ENCODE results near the gene ATE1. TPM values are rescaled to one million over a fixed set of nuclear protein-coding genes. Genes with fewer than 3 reads are reported as not detected.
"Not testable (repeated sequence)": the region's sequence is repeated elsewhere in the genome, so short reads cannot be mapped to it uniquely, and the experiment has no call there.

The ATE1 gene
- total RNA-seq, 1 donor from 2014 or later = 22.6 TPM

GRCh38 chr10:121765204-121765603 is 162.6 kb downstream of the ATE1 start:
- Histone ChIP-seq H3K4me2 (ENCODE audit: low read length) (no peak overlapping the region), H3K79me2 (ENCODE audit: insufficient read depth, low read length) (no peaks in the 10 kb centered on the region), H3K27me3 (ENCODE audit: insufficient read depth, low read length) (no peaks in the 10 kb centered on the region), H3K27ac (ENCODE audit: low read depth, low read length) (no peak overlapping the region), H4K20me1 (ENCODE audit: insufficient read depth, low read length) (no peaks in the 10 kb centered on the region), H2AFZ (ENCODE audit: low read depth, low read length) (no peak overlapping the region), H3K4me1 (ENCODE audit: insufficient read depth, low read length) (no peaks in the 10 kb centered on the region), H3K4me3 (ENCODE audit: insufficient read depth, low read depth, low read length) (no peak overlapping the region), H3K9me3 (ENCODE audit: insufficient read depth, low read depth, low read length) (no peaks in the 10 kb centered on the region), H3K9ac (ENCODE audit: low read length) (no peak overlapping the region), H3K36me3 (ENCODE audit: insufficient read depth, low read length) (no peaks in the 10 kb centered on the region)
- FAIRE-seq (no peak), DNase-seq (ENCODE audit: low read depth) (no peak)
- H3K36me3 Mint-ChIP-seq (ENCODE audit: low read depth, unreplicated experiment) = peaks cover 21% of the 10 kb centered on the region
- H3K4me1 Mint-ChIP-seq (ENCODE audit: low read depth, unreplicated experiment) = peaks cover 8% of the 10 kb centered on the region
- peaks cover 10% of the 10 kb centered on the region for H3K9me3 Mint-ChIP-seq (ENCODE audit: unreplicated experiment)
- no peaks in the 10 kb centered on the region for H3K27me3 Mint-ChIP-seq (ENCODE audit: low read depth, unreplicated experiment)
- no peak overlapping the region for H3K27ac Mint-ChIP-seq (ENCODE audit: unreplicated experiment)
- H3K4me3 Mint-ChIP-seq (ENCODE audit: unreplicated experiment) = no peak overlapping the region
- TF ChIP-seq CTCF (IDR thresholded peaks at IDR 0.05; ENCODE audit: insufficient read depth, low read depth, low read length) (no peak), EZH2 (IDR thresholded peaks at IDR 0.05; ENCODE audit: insufficient read depth, low read length) (no peak)

GRCh38 chr10:121764233-121764942 is 163.4 kb downstream of the ATE1 start:
- Histone ChIP-seq H3K4me1 (ENCODE audit: insufficient read depth, low read length) (no peaks in the 10 kb centered on the region), H3K4me3 (ENCODE audit: insufficient read depth, low read depth, low read length) (no peak overlapping the region), H3K9ac (ENCODE audit: low read length) (no peak overlapping the region), H3K27ac (ENCODE audit: low read depth, low read length) (no peak overlapping the region), H3K9me3 (ENCODE audit: insufficient read depth, low read depth, low read length) (peaks cover 6% of the 10 kb centered on the region), H3K79me2 (ENCODE audit: insufficient read depth, low read length) (no peaks in the 10 kb centered on the region), H4K20me1 (ENCODE audit: insufficient read depth, low read length) (no peaks in the 10 kb centered on the region), H3K4me2 (ENCODE audit: low read length) (no peak overlapping the region), H3K36me3 (ENCODE audit: insufficient read depth, low read length) (no peaks in the 10 kb centered on the region), H2AFZ (ENCODE audit: low read depth, low read length) (no peak overlapping the region), H3K27me3 (ENCODE audit: insufficient read depth, low read length) (no peaks in the 10 kb centered on the region)
- peaks cover 14% of the 10 kb centered on the region for H3K9me3 Mint-ChIP-seq (ENCODE audit: unreplicated experiment)
- H3K4me1 Mint-ChIP-seq (ENCODE audit: low read depth, unreplicated experiment) = peaks cover 8% of the 10 kb centered on the region
- TF ChIP-seq EZH2 (IDR thresholded peaks at IDR 0.05; ENCODE audit: insufficient read depth, low read length) (no peak), CTCF (IDR thresholded peaks at IDR 0.05; ENCODE audit: insufficient read depth, low read depth, low read length) (no peak)
- H3K4me3 Mint-ChIP-seq (ENCODE audit: unreplicated experiment) = no peak overlapping the region
- H3K36me3 Mint-ChIP-seq (ENCODE audit: low read depth, unreplicated experiment) = peaks cover 23% of the 10 kb centered on the region
- no peak for FAIRE-seq
- H3K27me3 Mint-ChIP-seq (ENCODE audit: low read depth, unreplicated experiment) = no peaks in the 10 kb centered on the region
- DNase-seq (ENCODE audit: low read depth) = no peak
- no peak overlapping the region for H3K27ac Mint-ChIP-seq (ENCODE audit: unreplicated experiment)

GRCh38 chr10:121757241-121757640 is 170.6 kb downstream of the ATE1 start:
- H3K4me2 ChIP-seq (ENCODE audit: low read length); H3K27ac Mint-ChIP-seq (ENCODE audit: unreplicated experiment); H3K9me3 ChIP-seq (ENCODE audit: insufficient read depth, low read depth, low read length); H3K27ac ChIP-seq (ENCODE audit: low read depth, low read length); H3K27me3 ChIP-seq (ENCODE audit: insufficient read depth, low read length); FAIRE-seq; H3K27me3 Mint-ChIP-seq (ENCODE audit: low read depth, unreplicated experiment); H3K36me3 ChIP-seq (ENCODE audit: insufficient read depth, low read length); H3K4me3 Mint-ChIP-seq (ENCODE audit: unreplicated experiment); H3K4me3 ChIP-seq (ENCODE audit: insufficient read depth, low read depth, low read length); H2AFZ ChIP-seq (ENCODE audit: low read depth, low read length); H3K9ac ChIP-seq (ENCODE audit: low read length); DNase-seq (ENCODE audit: low read depth); H3K79me2 ChIP-seq (ENCODE audit: insufficient read depth, low read length); H4K20me1 ChIP-seq (ENCODE audit: insufficient read depth, low read length): not testable (repeated sequence)
- peaks cover 41% of the 10 kb centered on the region for H3K36me3 Mint-ChIP-seq (ENCODE audit: low read depth, unreplicated experiment)
- H3K4me1 ChIP-seq (ENCODE audit: insufficient read depth, low read length) = peaks cover 16% of the 10 kb centered on the region
- peaks cover 41% of the 10 kb centered on the region for H3K9me3 Mint-ChIP-seq (ENCODE audit: unreplicated experiment)
- H3K4me1 Mint-ChIP-seq (ENCODE audit: low read depth, unreplicated experiment) = peaks cover 16% of the 10 kb centered on the region

GRCh38 chr10:121755496-121755895 is 172.3 kb downstream of the ATE1 start:
- H2AFZ ChIP-seq (ENCODE audit: low read depth, low read length); DNase-seq (ENCODE audit: low read depth); H3K4me2 ChIP-seq (ENCODE audit: low read length); H3K9ac ChIP-seq (ENCODE audit: low read length); H3K4me3 Mint-ChIP-seq (ENCODE audit: unreplicated experiment); H3K36me3 ChIP-seq (ENCODE audit: insufficient read depth, low read length); H3K27ac ChIP-seq (ENCODE audit: low read depth, low read length); H3K27ac Mint-ChIP-seq (ENCODE audit: unreplicated experiment); H3K4me3 ChIP-seq (ENCODE audit: insufficient read depth, low read depth, low read length); H3K27me3 ChIP-seq (ENCODE audit: insufficient read depth, low read length); H3K27me3 Mint-ChIP-seq (ENCODE audit: low read depth, unreplicated experiment); H3K9me3 ChIP-seq (ENCODE audit: insufficient read depth, low read depth, low read length); H3K79me2 ChIP-seq (ENCODE audit: insufficient read depth, low read length); H4K20me1 ChIP-seq (ENCODE audit: insufficient read depth, low read length): not testable (repeated sequence)
- Mint-ChIP-seq H3K4me1 (ENCODE audit: low read depth, unreplicated experiment) (peaks cover 16% of the 10 kb centered on the region), H3K9me3 (ENCODE audit: unreplicated experiment) (peaks cover 40% of the 10 kb centered on the region), H3K36me3 (ENCODE audit: low read depth, unreplicated experiment) (peaks cover 36% of the 10 kb centered on the region)
- H3K4me1 ChIP-seq (ENCODE audit: insufficient read depth, low read length) = peaks cover 16% of the 10 kb centered on the region
- peak; percentile 17 for FAIRE-seq
